HG03139 (cell line): ENCODE measurements around the gene CKLF.
"Not testable (repeated sequence)": the region's sequence is repeated elsewhere in the genome, so short reads cannot be mapped to it uniquely, and the experiment has no call there.

ENCODE experiments used
- ATAC-seq: cut with Tn5 transposase; IDR thresholded peaks from one replicate; pipeline ENCODE4 v1.9.1; 2021; ENCODE audit not compliant: unreplicated experiment

Gene CKLF

GRCh38 chr16:66552286-66553177 is at the start of gene CKLF:
Gene CKLF, plus strand, starts transcription at chr16:66552576. Its CDS starts 140 bp downstream, at chr16:66552716.
- peak; percentile 70 for ATAC-seq

GRCh38 chr16:66503030-66503429 is 49.3 kb upstream of the CKLF start:
- ATAC-seq = no peak

GRCh38 chr16:66503612-66504011 is 48.8 kb upstream of the CKLF start:
- ATAC-seq = no peak

GRCh38 chr16:66507731-66508239 is 44.6 kb upstream of the CKLF start:
- no peak for ATAC-seq

- no peak for ATAC-seq
These were observed 44.0 kb upstream of the CKLF start for GRCh38 chr16:66508248-66508913.

GRCh38 chr16:66508914-66509496 is 43.4 kb upstream of the CKLF start:
- ATAC-seq = no peak

- ATAC-seq = no peak
These were observed 42.8 kb upstream of the CKLF start for GRCh38 chr16:66509576-66509975.

- no peak for ATAC-seq
These were observed 42.1 kb upstream of the CKLF start for GRCh38 chr16:66510298-66510697.

GRCh38 chr16:66510711-66511601 is 41.4 kb upstream of the CKLF start:
- no peak for ATAC-seq

- ATAC-seq = no peak
These were observed 40.6 kb upstream of the CKLF start for GRCh38 chr16:66511602-66512271.

GRCh38 chr16:66512272-66513110 is 39.9 kb upstream of the CKLF start:
- no peak for ATAC-seq

GRCh38 chr16:66513111-66513723 is 39.2 kb upstream of the CKLF start:
- ATAC-seq = no peak

GRCh38 chr16:66514391-66514790 is 38.0 kb upstream of the CKLF start:
- not testable (repeated sequence) for ATAC-seq

- not testable (repeated sequence) for ATAC-seq
These were observed 37.3 kb upstream of the CKLF start for GRCh38 chr16:66514980-66515595.

- ATAC-seq = no peak
These were observed 36.5 kb upstream of the CKLF start for GRCh38 chr16:66515596-66516508.

GRCh38 chr16:66516509-66516807 is 35.9 kb upstream of the CKLF start:
- no peak for ATAC-seq

- peak; percentile 92 for ATAC-seq
These were observed 35.4 kb upstream of the CKLF start for GRCh38 chr16:66516808-66517585.
